ENCODE results near the gene GPR78. TPM values are rescaled to one million over a fixed set of nuclear protein-coding genes. Genes with fewer than 3 reads are reported as not detected.
A peak's percentile ranks its signal among the peaks of the same experiment; 100 is the strongest.

Gene GPR78
- total and polyA plus RNA-seq, 2 of the 4 experiments (the other 2 are of a cell fraction) = under 0.01 to 0.10 TPM

DNA sequence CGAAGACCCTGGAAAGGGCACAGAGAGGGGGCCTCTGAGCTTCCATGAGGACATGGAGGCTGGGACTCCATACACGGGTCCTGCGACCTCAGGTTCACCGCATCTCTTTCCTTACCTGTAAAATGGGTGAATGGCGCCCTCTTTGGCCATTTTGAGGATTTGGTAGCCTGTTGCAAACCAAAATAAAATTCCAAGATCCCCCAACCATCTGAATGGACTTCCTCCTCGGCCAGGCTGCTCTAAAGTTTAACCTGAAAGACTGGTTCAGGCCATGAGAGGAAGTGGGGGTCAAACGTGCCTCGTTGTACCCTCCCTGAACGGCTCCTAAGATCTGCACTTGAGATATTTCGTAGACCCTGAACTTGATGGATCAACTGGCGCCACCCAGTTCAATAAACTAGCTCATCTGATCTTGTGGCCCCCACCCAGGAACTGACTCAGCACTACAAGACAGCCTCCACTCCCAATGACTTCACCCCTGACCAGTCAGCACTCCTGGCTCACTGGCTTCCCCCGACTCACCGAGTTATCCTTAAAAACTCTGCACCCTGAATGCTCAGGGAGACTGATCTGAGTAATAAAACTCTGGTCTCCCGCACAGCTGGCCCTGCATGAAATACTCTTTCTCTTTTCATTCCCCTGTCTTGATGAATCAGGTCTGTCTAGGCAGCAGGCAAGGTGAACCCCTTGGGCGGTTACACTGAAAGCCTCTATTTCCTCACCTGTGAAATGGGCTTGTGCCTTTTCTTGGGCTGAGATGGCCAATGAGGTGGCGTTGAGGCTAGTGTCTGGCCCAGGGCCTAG, 32.9 kb upstream of the GPR78 start:
- Histone ChIP-seq H3K56ac (ENCODE audit: extremely low read depth, insufficient read depth, low read length) (no peak overlapping the region), H3K14ac (replicated peaks; ENCODE audit: low read depth, low read length) (no peak overlapping the region), H3K4me3 (ENCODE audit: insufficient read depth, low read depth, low read length) (no peak overlapping the region), H2AK9ac (replicated peaks; ENCODE audit: low read depth, low read length, poor library complexity) (no peak overlapping the region), H3K4ac (ENCODE audit: low read depth, low read length) (no peak overlapping the region), H3K27me3 (ENCODE audit: control insufficient read depth, insufficient read depth, low read length) (peaks cover 29% of the 10 kb centered on the region), H2BK20ac (ENCODE audit: low read depth, low read length) (no peak overlapping the region), H3K36me3 (ENCODE audit: control insufficient read depth, insufficient read depth, low read length) (no peaks in the 10 kb centered on the region), H3K27ac (ENCODE audit: insufficient read depth, low read length) (no peak overlapping the region), H4K5ac (ENCODE audit: low read depth, low read length) (no peak overlapping the region), H4K91ac (ENCODE audit: insufficient read depth, low read depth, low read length) (no peak overlapping the region), H4K8ac (ENCODE audit: low read depth in 2 of 2, low read length in 2 of 2) (no peak overlapping the region), H3K23ac (ENCODE audit: low read depth, low read length) (no peak overlapping the region), H3K4me2 (ENCODE audit: low read depth, low read length) (no peak overlapping the region), H3K9ac (ENCODE audit: low read depth, low read length) (no peak overlapping the region), H3K79me1 (ENCODE audit: low read depth in 1 of 2, low read length in 2 of 2) (no peaks in the 10 kb centered on the region), H2BK5ac (ENCODE audit: low read depth, low read length, poor library complexity, severe bottlenecking) (no peak overlapping the region), H2AK5ac (ENCODE audit: low read depth, low read length) (no peak overlapping the region; the same call in 1 of the 2 replicates), H3K9me3 (ENCODE audit: control insufficient read depth, insufficient read depth, low read length) (peaks cover 2% of the 10 kb centered on the region), H2AFZ (replicated peaks; ENCODE audit: low read length, poor library complexity) (no peak overlapping the region), H4K20me1 (ENCODE audit: insufficient read depth, low read length) (no peaks in the 10 kb centered on the region), H3K4me1 (ENCODE audit: control insufficient read depth, insufficient read depth, low read length) (peaks cover 2% of the 10 kb centered on the region; the same call in 1 of the 2 replicates), H2BK15ac (ENCODE audit: low read depth, low read length) (no peak overlapping the region), H2BK120ac (ENCODE audit: low read depth, low read length) (no peak overlapping the region; the same call in 1 of the 2 replicates), H3K18ac (ENCODE audit: low read depth, low read length) (no peak overlapping the region), H3K9me1 (ENCODE audit: insufficient read depth, low read length) (no peaks in the 10 kb centered on the region)
- dilution Hi-C loops (cut with HindIII; ENCODE audit: low sequenced_read_pairs, unreplicated experiment) (no loop called here), intact Hi-C loops (cut with micrococcal nuclease) (loop anchor here (1.0 kb wide), 1 partner anchor 79 kb away; no protein-coding TSS in a partner anchor), in situ Hi-C loops (cut with MboI; ENCODE audit: low sequenced_read_pairs) (no loop called here)
- DNase-seq (peak; percentile 51), ATAC-seq (ENCODE audit: low read depth) (peak; percentile 50)
- no peak for TF ChIP-seq SMC3 (IDR thresholded peaks at IDR 0.05; ENCODE audit: low read depth, low read length)
- TF ChIP-seq POLR2A (IDR thresholded peaks at IDR 0.05; ENCODE audit: low read depth, low read length) = no peak
- no peak for TF ChIP-seq CEBPB (IDR thresholded peaks at IDR 0.05; ENCODE audit: low read depth, low read length)
- TF ChIP-seq, protein P1, sequence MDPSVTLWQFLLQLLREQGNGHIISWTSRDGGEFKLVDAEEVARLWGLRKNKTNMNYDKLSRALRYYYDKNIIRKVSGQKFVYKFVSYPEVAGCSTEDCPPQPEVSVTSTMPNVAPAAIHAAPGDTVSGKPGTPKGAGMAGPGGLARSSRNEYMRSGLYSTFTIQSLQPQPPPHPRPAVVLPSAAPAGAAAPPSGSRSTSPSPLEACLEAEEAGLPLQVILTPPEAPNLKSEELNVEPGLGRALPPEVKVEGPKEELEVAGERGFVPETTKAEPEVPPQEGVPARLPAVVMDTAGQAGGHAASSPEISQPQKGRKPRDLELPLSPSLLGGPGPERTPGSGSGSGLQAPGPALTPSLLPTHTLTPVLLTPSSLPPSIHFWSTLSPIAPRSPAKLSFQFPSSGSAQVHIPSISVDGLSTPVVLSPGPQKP (IDR thresholded peaks at IDR 0.05; ENCODE audit: borderline replicate concordance, low read depth, low read length) = no peak
- no peak for TF ChIP-seq RFX5 (IDR thresholded peaks at IDR 0.05; ENCODE audit: low read depth, low read length)
- TF ChIP-seq, protein P2, sequence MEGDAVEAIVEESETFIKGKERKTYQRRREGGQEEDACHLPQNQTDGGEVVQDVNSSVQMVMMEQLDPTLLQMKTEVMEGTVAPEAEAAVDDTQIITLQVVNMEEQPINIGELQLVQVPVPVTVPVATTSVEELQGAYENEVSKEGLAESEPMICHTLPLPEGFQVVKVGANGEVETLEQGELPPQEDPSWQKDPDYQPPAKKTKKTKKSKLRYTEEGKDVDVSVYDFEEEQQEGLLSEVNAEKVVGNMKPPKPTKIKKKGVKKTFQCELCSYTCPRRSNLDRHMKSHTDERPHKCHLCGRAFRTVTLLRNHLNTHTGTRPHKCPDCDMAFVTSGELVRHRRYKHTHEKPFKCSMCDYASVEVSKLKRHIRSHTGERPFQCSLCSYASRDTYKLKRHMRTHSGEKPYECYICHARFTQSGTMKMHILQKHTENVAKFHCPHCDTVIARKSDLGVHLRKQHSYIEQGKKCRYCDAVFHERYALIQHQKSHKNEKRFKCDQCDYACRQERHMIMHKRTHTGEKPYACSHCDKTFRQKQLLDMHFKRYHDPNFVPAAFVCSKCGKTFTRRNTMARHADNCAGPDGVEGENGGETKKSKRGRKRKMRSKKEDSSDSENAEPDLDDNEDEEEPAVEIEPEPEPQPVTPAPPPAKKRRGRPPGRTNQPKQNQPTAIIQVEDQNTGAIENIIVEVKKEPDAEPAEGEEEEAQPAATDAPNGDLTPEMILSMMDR (conservative IDR thresholded peaks at IDR 0.05; ENCODE audit: low read depth, low read length) = peak; percentile 35
- peak; percentile 60 for TF ChIP-seq MAFK (IDR thresholded peaks at IDR 0.05; ENCODE audit: low read depth, low read length)
- peak; percentile 17 for TF ChIP-seq RCOR1 (IDR thresholded peaks at IDR 0.05; ENCODE audit: insufficient replicate concordance, low read length)
- TF ChIP-seq NFE2L2 (IDR thresholded peaks at IDR 0.05; ENCODE audit: low read depth, low read length) = 0 out of 2 replicates have a peak, but pooled peaks have one; percentile 15
- TF ChIP-seq CHD1 (IDR thresholded peaks at IDR 0.05; ENCODE audit: low read depth, low read length) = no peak
- TF ChIP-seq RAD21 (IDR thresholded peaks at IDR 0.05; ENCODE audit: low read length) = peak; percentile 47
- ChIA-PET CTCF (interaction anchor here (1.2 kb wide), 1 partner anchor 79 kb away, joined by 3 read pairs; no protein-coding TSS in a partner anchor), POLR2A (ENCODE audit: unreplicated experiment) (no interaction called here)
- 72% methylated on average over 10 of the region's 16 CpGs; no CpG with 5 or more reads in 1 of the 2 experiments for WGBS, 2 experiments (ENCODE audit: extremely low coverage in 2 of 2, insufficient read length in 1 of 2)
- BruUV-seq (replicated peaks) = no TSS peak

Data from IMR-90 (cell line).